ENCODE results near the gene MAMSTR.
"Not testable (repeated sequence)": the region's sequence is repeated elsewhere in the genome, so short reads cannot be mapped to it uniquely, and the experiment has no call there.

MAMSTR gene

GRCh38 chr19:48719263-48720171 lies at the start of gene MAMSTR:
MAMSTR (minus strand) TSS chr19:48719725; CDS start chr19:48719031, 694 bp downstream.
- no peak for DNase-seq

GRCh38 chr19:48768994-48769713 lies 49.6 kb upstream of the MAMSTR start:
- DNase-seq = no peak

- not testable (repeated sequence) for DNase-seq
Measured at GRCh38 chr19:48768171-48768753, 48.7 kb upstream of the MAMSTR start.

GRCh38 chr19:48765816-48766215 lies 46.3 kb upstream of the MAMSTR start:
- not testable (repeated sequence) for DNase-seq

GRCh38 chr19:48760504-48761205 lies 41.1 kb upstream of the MAMSTR start:
- no peak for DNase-seq

- no peak for DNase-seq
Measured at GRCh38 chr19:48757741-48758144, 38.2 kb upstream of the MAMSTR start.

GRCh38 chr19:48757089-48757675 lies 37.7 kb upstream of the MAMSTR start:
- no peak for DNase-seq

GRCh38 chr19:48756686-48757085 lies 37.2 kb upstream of the MAMSTR start:
- no peak for DNase-seq

GRCh38 chr19:48756212-48756611 lies 36.7 kb upstream of the MAMSTR start:
- DNase-seq = no peak

GRCh38 chr19:48755787-48756186 lies 36.3 kb upstream of the MAMSTR start:
- no peak for DNase-seq

- DNase-seq = peak; percentile 13
Measured at GRCh38 chr19:48755084-48755641, 35.6 kb upstream of the MAMSTR start, which contains the start of gene FGF21. FGF21 (plus strand) TSS chr19:48755524; CDS start chr19:48756237, 713 bp downstream.

- peak; percentile 67 for DNase-seq
Measured at GRCh38 chr19:48752496-48753365, 33.2 kb upstream of the MAMSTR start, which contains the start of gene FUT1. FUT1 (minus strand) TSS chr19:48752641; CDS start chr19:48751281, 1,360 bp downstream.

- no peak for DNase-seq
Measured at GRCh38 chr19:48751845-48752495, 32.4 kb upstream of the MAMSTR start.

GRCh38 chr19:48750771-48751504 lies 31.4 kb upstream of the MAMSTR start:
- DNase-seq = no peak

- DNase-seq = no peak
Measured at GRCh38 chr19:48750351-48750750, 30.8 kb upstream of the MAMSTR start.

GRCh38 chr19:48749571-48750198 lies 30.2 kb upstream of the MAMSTR start:
- no peak for DNase-seq

- peak; percentile 96 for DNase-seq
Measured at GRCh38 chr19:48746738-48747575, 27.4 kb upstream of the MAMSTR start, which contains the start of gene IZUMO1. IZUMO1 (minus strand) TSS chr19:48746909; CDS start chr19:48745859, 1,050 bp downstream.

GRCh38 chr19:48746110-48746509 lies 26.6 kb upstream of the MAMSTR start:
- DNase-seq = no peak
